Measurements from ENCODE around the gene ERBB4.

DNA sequence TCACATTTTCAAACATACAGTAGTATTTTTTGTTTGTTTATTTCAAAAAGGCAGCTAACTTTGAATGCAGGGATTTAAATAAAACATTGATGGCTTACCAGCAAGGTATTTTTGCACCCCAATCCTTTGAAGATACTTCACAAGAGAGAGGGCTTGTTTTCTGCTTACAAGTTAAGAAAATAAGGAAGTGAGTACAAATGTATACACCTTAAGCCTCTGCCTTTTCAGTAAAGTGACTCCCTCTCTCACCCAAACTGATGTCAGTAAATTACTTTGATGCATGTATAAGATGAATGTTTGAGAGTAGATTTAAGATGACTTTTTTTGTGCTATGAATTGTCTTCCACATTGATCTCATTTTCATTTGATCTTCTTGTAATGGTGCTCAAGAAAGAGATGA is 1162.2 kb downstream of the ERBB4 start:
- TF ChIP-seq, protein P1, sequence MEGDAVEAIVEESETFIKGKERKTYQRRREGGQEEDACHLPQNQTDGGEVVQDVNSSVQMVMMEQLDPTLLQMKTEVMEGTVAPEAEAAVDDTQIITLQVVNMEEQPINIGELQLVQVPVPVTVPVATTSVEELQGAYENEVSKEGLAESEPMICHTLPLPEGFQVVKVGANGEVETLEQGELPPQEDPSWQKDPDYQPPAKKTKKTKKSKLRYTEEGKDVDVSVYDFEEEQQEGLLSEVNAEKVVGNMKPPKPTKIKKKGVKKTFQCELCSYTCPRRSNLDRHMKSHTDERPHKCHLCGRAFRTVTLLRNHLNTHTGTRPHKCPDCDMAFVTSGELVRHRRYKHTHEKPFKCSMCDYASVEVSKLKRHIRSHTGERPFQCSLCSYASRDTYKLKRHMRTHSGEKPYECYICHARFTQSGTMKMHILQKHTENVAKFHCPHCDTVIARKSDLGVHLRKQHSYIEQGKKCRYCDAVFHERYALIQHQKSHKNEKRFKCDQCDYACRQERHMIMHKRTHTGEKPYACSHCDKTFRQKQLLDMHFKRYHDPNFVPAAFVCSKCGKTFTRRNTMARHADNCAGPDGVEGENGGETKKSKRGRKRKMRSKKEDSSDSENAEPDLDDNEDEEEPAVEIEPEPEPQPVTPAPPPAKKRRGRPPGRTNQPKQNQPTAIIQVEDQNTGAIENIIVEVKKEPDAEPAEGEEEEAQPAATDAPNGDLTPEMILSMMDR (IDR thresholded peaks at IDR 0.05; ENCODE audit: low read length) = no peak
- TF ChIP-seq EZH2 (optimal IDR thresholded peaks at IDR 0.05; ENCODE audit: low read depth, low read length) = no peak

Data from MM.1S (cell line).